Breast epithelium (tissue), 3 donors: ENCODE data around the gene CCDC102A.

ENCODE experiments used
- CTCF ChIP-seq, 3 donors: fragments of 450-650 bp; IDR thresholded peaks; one replicate each; pipeline ENCODE4 v1.5.1; 2016 to 2017; ENCODE audit warnings: antibody characterized with exemption in 3 of 3, mild to moderate bottlenecking in 3 of 3, moderate library complexity in 3 of 3
- POLR2A ChIP-seq: fragments of 450-650 bp; IDR thresholded peaks from one replicate; pipeline ENCODE4 v1.6.1; 2016; ENCODE audit warnings: antibody characterized with exemption, mild to moderate bottlenecking, moderate library complexity
- POLR2AphosphoS5 ChIP-seq, 3 donors: sonication (generic); formaldehyde crosslinking; IDR thresholded peaks; one replicate each; pipeline ENCODE4 v1.6.1; 2017; ENCODE audit warnings: antibody characterized with exemption in 3 of 3

DNA sequence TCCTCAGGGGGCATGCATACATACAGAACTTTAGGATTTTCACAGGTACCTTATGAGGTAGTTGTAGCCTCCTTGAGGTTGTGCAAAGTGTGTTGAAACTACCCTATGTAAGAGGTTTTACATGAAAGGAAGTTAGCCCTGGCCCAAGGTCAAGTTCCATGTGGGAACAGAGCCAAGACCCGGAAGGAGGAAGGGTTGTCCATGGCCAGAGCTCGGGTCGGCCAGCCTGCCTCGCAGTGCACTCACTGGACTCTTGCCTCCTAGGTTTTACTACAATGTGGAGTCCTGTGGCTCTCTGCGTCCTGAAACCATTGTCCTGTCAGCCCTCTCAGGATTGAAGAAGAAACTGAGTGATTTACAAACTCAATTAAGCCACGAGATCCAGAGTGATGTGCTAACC, 65.7 kb downstream of the CCDC102A start:
- no peak for TF ChIP-seq CTCF (IDR thresholded peaks at IDR 0.05)
- no peak for TF ChIP-seq POLR2A
- no peak for TF ChIP-seq POLR2AphosphoS5 (IDR thresholded peaks at IDR 0.05)
